Suprapubic skin (tissue), 3 donors: ENCODE results near the gene STOX1.

ENCODE experiments used
- POLR2A ChIP-seq, 2 donors: fragments of 450-650 bp; IDR thresholded peaks; one replicate each; pipeline ENCODE4 v1.6.1; 2017; ENCODE audit warnings: antibody characterized with exemption in 2 of 2, mild to moderate bottlenecking in 2 of 2, moderate library complexity in 2 of 2
- TF ChIP-seq, protein P1 (sequence below), 2 donors: fragments of 200-600 bp in 1 of 2; fragments of 450-650 bp in 1 of 2; sonication (generic) in 1 of 2; IDR thresholded peaks; one replicate each; pipeline ENCODE4 v1.5.1; 2016 to 2019; ENCODE audit warnings: antibody characterized with exemption in 2 of 2, mild to moderate bottlenecking in 1 of 2, moderate library complexity in 1 of 2

DNA sequence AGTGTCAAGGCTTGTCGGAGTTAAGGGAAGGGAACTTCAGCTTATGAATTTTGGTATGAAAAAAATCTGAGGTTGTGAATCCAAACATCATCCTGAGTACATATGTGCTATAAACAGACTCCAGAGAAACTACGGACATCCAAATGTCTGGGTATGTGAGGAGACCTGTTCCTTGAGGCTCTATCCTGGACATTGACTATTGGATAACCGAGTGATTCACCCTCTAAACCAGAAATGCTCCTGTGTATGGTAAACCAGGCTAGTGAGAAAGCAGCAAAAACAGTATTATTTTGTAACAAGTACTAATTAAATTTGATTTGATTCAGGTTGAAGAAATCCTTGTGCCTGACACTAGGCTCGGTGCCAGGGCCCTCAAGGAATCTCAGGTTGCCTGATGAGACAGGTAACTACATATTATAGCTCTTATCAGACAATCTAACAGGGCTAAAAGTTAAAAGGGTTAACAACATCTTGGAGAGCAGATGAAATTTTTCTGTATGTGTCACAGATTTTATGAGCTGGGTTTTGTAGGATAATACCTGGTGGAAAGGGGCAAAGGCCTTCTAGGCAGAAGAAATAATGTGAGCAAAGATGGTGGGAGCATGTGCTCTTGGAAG is 10.4 kb upstream of the STOX1 start:
- TF ChIP-seq, protein P1, sequence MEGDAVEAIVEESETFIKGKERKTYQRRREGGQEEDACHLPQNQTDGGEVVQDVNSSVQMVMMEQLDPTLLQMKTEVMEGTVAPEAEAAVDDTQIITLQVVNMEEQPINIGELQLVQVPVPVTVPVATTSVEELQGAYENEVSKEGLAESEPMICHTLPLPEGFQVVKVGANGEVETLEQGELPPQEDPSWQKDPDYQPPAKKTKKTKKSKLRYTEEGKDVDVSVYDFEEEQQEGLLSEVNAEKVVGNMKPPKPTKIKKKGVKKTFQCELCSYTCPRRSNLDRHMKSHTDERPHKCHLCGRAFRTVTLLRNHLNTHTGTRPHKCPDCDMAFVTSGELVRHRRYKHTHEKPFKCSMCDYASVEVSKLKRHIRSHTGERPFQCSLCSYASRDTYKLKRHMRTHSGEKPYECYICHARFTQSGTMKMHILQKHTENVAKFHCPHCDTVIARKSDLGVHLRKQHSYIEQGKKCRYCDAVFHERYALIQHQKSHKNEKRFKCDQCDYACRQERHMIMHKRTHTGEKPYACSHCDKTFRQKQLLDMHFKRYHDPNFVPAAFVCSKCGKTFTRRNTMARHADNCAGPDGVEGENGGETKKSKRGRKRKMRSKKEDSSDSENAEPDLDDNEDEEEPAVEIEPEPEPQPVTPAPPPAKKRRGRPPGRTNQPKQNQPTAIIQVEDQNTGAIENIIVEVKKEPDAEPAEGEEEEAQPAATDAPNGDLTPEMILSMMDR (IDR thresholded peaks at IDR 0.05): no peak
- TF ChIP-seq POLR2A (IDR thresholded peaks at IDR 0.05): no peak
